Measurements from ENCODE around the gene AMER3. TPM values are rescaled to one million over a fixed set of nuclear protein-coding genes. Genes with fewer than 3 reads are reported as not detected.

Gene AMER3
- total and polyA plus RNA-seq, 2 of the 4 experiments (the other 2 are of a cell fraction), result not detected

DNA sequence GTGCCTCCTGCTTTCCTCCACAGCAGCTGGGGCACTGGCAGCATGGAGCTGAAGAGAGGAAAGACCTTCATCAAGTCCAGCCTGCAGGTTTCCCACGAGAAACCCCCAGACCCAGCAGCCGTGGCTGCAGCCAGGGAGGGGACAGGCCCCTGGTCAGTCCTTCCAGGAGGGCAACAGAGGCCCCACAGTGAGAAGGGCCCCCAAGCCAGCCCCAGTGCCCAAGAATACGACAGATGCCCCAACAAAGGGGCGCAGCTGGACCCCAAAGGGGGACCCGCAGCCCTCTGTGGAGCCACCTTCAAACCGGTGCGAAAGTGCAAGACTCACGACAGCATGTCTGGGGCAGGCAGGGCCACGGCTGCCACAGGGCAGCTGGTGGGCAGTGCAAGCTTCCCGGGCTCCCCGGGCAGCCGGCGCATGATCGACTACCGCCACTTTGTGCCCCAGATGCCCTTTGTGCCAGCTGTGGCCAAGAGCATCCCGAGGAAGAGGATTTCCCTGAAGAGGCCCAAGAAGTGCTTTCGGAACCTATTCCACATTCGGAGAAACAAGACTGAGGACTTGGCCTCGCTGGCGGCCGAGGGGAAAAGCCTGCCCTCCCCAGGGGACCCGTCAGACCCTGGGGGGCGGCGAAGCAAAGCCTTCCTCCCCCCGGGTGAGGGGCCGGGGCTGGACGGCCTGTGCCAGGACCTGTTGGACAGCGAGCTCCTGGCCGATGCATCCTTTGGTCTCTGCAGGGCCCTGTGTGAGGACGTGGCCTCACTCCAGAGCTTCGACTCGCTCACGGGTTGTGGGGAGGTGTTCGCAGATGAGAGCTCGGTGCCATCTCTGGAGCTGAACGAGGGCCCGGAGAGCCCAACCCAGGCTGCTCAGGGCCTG, 6.9 kb downstream of the AMER3 start:
- Histone ChIP-seq H3K9me3 (ENCODE audit: control insufficient read depth, insufficient read depth, low read length) (no peaks in the 10 kb centered on the region; the same call in 1 of the 2 replicates), H2AK5ac (ENCODE audit: low read depth, low read length) (no peak overlapping the region), H3K23ac (ENCODE audit: low read depth, low read length) (no peak overlapping the region), H3K9ac (ENCODE audit: low read depth, low read length) (no peak overlapping the region), H4K8ac (ENCODE audit: low read depth in 2 of 2, low read length in 2 of 2) (no peak overlapping the region), H2BK20ac (ENCODE audit: low read depth, low read length) (no peak overlapping the region), H3K56ac (ENCODE audit: extremely low read depth, insufficient read depth, low read length) (no peak overlapping the region), H2AK9ac (replicated peaks; ENCODE audit: low read depth, low read length, poor library complexity) (no peak overlapping the region), H3K79me1 (ENCODE audit: low read depth in 1 of 2, low read length in 2 of 2) (no peaks in the 10 kb centered on the region), H3K4me2 (ENCODE audit: low read depth, low read length) (no peak overlapping the region), H2BK5ac (ENCODE audit: low read depth, low read length, poor library complexity, severe bottlenecking) (no peak overlapping the region), H3K36me3 (ENCODE audit: control insufficient read depth, insufficient read depth, low read length) (no peaks in the 10 kb centered on the region), H3K4me1 (ENCODE audit: control insufficient read depth, insufficient read depth, low read length) (no peaks in the 10 kb centered on the region), H3K4ac (ENCODE audit: low read depth, low read length) (no peak overlapping the region), H4K20me1 (ENCODE audit: insufficient read depth, low read length) (no peaks in the 10 kb centered on the region), H2BK120ac (ENCODE audit: low read depth, low read length) (no peak overlapping the region), H3K18ac (ENCODE audit: low read depth, low read length) (no peak overlapping the region), H3K27ac (ENCODE audit: insufficient read depth, low read length) (no peak overlapping the region), H3K9me1 (ENCODE audit: insufficient read depth, low read length) (no peaks in the 10 kb centered on the region), H2AFZ (replicated peaks; ENCODE audit: low read length, poor library complexity) (no peak overlapping the region), H4K91ac (ENCODE audit: insufficient read depth, low read depth, low read length) (no peak overlapping the region), H2BK15ac (ENCODE audit: low read depth, low read length) (no peak overlapping the region), H3K4me3 (ENCODE audit: insufficient read depth, low read depth, low read length) (no peak overlapping the region), H3K27me3 (ENCODE audit: control insufficient read depth, insufficient read depth, low read length) (no peaks in the 10 kb centered on the region), H3K14ac (replicated peaks; ENCODE audit: low read depth, low read length) (no peak overlapping the region), H4K5ac (ENCODE audit: low read depth, low read length) (no peak overlapping the region)
- no TSS peak for BruUV-seq (replicated peaks)
- intact Hi-C loops (cut with micrococcal nuclease) (no loop called here), in situ Hi-C loops (cut with MboI; ENCODE audit: low sequenced_read_pairs) (no loop called here), dilution Hi-C loops (cut with HindIII; ENCODE audit: low sequenced_read_pairs, unreplicated experiment) (no loop called here)
- ChIA-PET CTCF (no interaction called here), POLR2A (ENCODE audit: unreplicated experiment) (no interaction called here)
- DNase-seq (no peak), ATAC-seq (ENCODE audit: low read depth) (no peak)
- TF ChIP-seq RAD21 (IDR thresholded peaks at IDR 0.05; ENCODE audit: low read length) (no peak), CEBPB (IDR thresholded peaks at IDR 0.05; ENCODE audit: low read depth, low read length) (no peak), MAZ (IDR thresholded peaks at IDR 0.05; ENCODE audit: borderline replicate concordance, low read depth, low read length) (no peak), SMC3 (IDR thresholded peaks at IDR 0.05; ENCODE audit: low read depth, low read length) (no peak), BHLHE40 (IDR thresholded peaks at IDR 0.05; ENCODE audit: low read depth, low read length) (no peak), NFE2L2 (IDR thresholded peaks at IDR 0.05; ENCODE audit: low read depth, low read length) (no peak), POLR2A (IDR thresholded peaks at IDR 0.05; ENCODE audit: low read depth, low read length) (no peak), FOS (IDR thresholded peaks at IDR 0.05; ENCODE audit: low read depth, low read length) (no peak), CHD1 (IDR thresholded peaks at IDR 0.05; ENCODE audit: low read depth, low read length) (no peak)
- TF ChIP-seq, protein P1, sequence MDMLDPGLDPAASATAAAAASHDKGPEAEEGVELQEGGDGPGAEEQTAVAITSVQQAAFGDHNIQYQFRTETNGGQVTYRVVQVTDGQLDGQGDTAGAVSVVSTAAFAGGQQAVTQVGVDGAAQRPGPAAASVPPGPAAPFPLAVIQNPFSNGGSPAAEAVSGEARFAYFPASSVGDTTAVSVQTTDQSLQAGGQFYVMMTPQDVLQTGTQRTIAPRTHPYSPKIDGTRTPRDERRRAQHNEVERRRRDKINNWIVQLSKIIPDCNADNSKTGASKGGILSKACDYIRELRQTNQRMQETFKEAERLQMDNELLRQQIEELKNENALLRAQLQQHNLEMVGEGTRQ (IDR thresholded peaks at IDR 0.05; ENCODE audit: low read depth, low read length), result no peak
- WGBS, 2 experiments (ENCODE audit: extremely low coverage in 2 of 2, insufficient read length in 1 of 2), result 63% methylated on average over 19 of the region's 37 CpGs; no CpG with 5 or more reads in 1 of the 2 experiments
